Natural killer cell (primary cell): ENCODE measurements around the gene THNSL1. TPM values are rescaled to one million over a fixed set of nuclear protein-coding genes. Genes with fewer than 3 reads are reported as not detected.

ENCODE experiments used
- ATAC-seq, 3 donors: fragments of 150-1000 bp in 2 of 3; fragments of 200-7000 bp in 1 of 3; cut with Tn5 transposase; 1 replicate in 1 of 3; 2 replicates in 2 of 3; pipeline ENCODE4 v1.10.0; 2021; ENCODE audit warnings: mild to moderate bottlenecking in 2 of 3, moderate library complexity in 2 of 3
- DNase-seq, 2 donors: peaks; one replicate each; pipeline versions ENCODE4 v3.0.0 to v3.0.0-alpha.2; 2013 to 2021; ENCODE audit warnings: mixed read lengths in 1 of 2
- H3K27ac ChIP-seq: one replicate; pipeline ENCODE4 v1.5.1; 2013; ENCODE audit warnings: mild to moderate bottlenecking, low read length
- H3K27me3 ChIP-seq: one replicate; pipeline ENCODE4 v1.6.1; 2013; ENCODE audit warnings: low read length; ENCODE audit not compliant: control insufficient read depth, insufficient read depth
- H3K36me3 ChIP-seq: one replicate; pipeline ENCODE4 v1.6.1; 2013; ENCODE audit warnings: low read length; ENCODE audit not compliant: control insufficient read depth, insufficient read depth
- H3K4me1 ChIP-seq: one replicate; pipeline ENCODE4 v1.6.1; 2013; ENCODE audit warnings: low read length; ENCODE audit not compliant: control insufficient read depth, insufficient read depth
- H3K4me3 ChIP-seq: one replicate; pipeline ENCODE4 v1.5.1; 2013; ENCODE audit warnings: low read length
- H3K9me3 ChIP-seq: one replicate; pipeline ENCODE4 v1.6.1; 2013; ENCODE audit warnings: low read length; ENCODE audit not compliant: control insufficient read depth, insufficient read depth
- H3K27ac Mint-ChIP-seq, 2 donors: one replicate each; pipeline ENCODE4 v1.8.0; 2022; ENCODE audit warnings: mild to moderate bottlenecking in 2 of 2, mixed read lengths in 2 of 2, moderate library complexity in 1 of 2
- H3K27me3 Mint-ChIP-seq, 2 donors: one replicate each; pipeline ENCODE4 v1.8.0; 2022; ENCODE audit warnings: low read depth in 2 of 2, mixed read lengths in 2 of 2
- H3K36me3 Mint-ChIP-seq: one replicate; pipeline ENCODE4 v1.8.0; 2022; ENCODE audit warnings: mixed read lengths
- H3K4me1 Mint-ChIP-seq, 2 donors: one replicate each; pipeline ENCODE4 v1.8.0; 2022; ENCODE audit warnings: mixed read lengths in 2 of 2
- H3K4me3 Mint-ChIP-seq: one replicate; pipeline ENCODE4 v1.8.0; 2022; ENCODE audit warnings: mild to moderate bottlenecking, moderate library complexity, mixed read lengths
- H3K9me3 Mint-ChIP-seq, 2 donors: one replicate each; pipeline ENCODE4 v1.8.0; 2022; ENCODE audit warnings: mixed read lengths in 2 of 2
- CTCF ChIP-seq: fragments of 200-600 bp; IDR thresholded peaks from one replicate; pipeline ENCODE4 v1.8.0; 2022; ENCODE audit warnings: antibody characterized with exemption
- WGBS: methylation state at CpG from one replicate; pipeline ENCODE4 v1.1.7; 2013; ENCODE audit warnings: missing lambda C conversion rate; ENCODE audit not compliant: insufficient coverage; 5-methylcytosine and 5-hydroxymethylcytosine counted together
- intact Hi-C: fragments of 100-400 bp; cut with micrococcal nuclease; formaldehyde crosslinking; loops from one replicate; pipeline ENCODE4 v1.14.2; 2022
- total RNA-seq, 4 donors: library from RNA; stranded (reverse); fragments of 120-200 nt in 1 of 4; gene quantifications; one replicate each; pipeline versions ENCODE4 v1.2.3 to v1.2.4, GENCODE V29; 2013 to 2022

THNSL1 gene
- total RNA-seq, 3 donors from 2014 or later (not counting 1 experiment from before 2014, with no cell fraction given): 1.2 to 2.9 (median 2.3) TPM

- Mint-ChIP-seq H3K4me3 (no peak overlapping the region), H3K27me3 (no peaks in the 10 kb centered on the region), H3K36me3 (no peaks in the 10 kb centered on the region), H3K27ac (no peak overlapping the region), H3K9me3 (no peaks in the 10 kb centered on the region), H3K4me1 (no peaks in the 10 kb centered on the region)
- ATAC-seq (no peak), DNase-seq (no peak)
- no peak overlapping the region for H3K4me3 ChIP-seq
- WGBS: 81% methylated on average over 1 of the region's 2 CpGs
- no peak overlapping the region for H3K27ac ChIP-seq
- no peaks in the 10 kb centered on the region for H3K36me3 ChIP-seq
- H3K9me3 ChIP-seq: no peaks in the 10 kb centered on the region
- intact Hi-C loops: no loop called here
- no peaks in the 10 kb centered on the region for H3K27me3 ChIP-seq
- TF ChIP-seq CTCF: no peak
- H3K4me1 ChIP-seq: no peaks in the 10 kb centered on the region
Measured at GRCh38 chr10:24969841-24970281, 46.6 kb upstream of the THNSL1 start.

DNA sequence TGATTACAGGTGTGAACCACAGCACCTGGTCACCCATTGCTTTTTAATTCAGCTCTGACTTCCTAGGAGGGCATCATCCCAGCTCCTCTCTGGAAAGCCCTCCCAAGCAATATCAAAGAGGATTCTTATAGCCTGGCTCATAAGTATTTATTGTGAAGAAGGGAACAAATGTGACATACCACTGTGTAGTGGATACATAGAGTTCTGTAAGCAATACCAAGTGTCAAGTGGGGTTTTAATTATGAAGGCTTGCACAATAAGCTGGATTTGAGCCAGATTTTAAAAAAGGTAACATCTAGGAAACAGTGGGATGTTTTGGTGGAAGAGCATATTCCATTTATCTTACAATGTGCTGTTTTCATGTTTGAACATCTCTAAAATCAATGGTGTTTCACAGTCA is 45.0 kb upstream of the THNSL1 start:
- TF ChIP-seq CTCF: no peak
- ATAC-seq: no peak
- H3K27me3 ChIP-seq: no peaks in the 10 kb centered on the region
- intact Hi-C loops: no loop called here
- no peaks in the 10 kb centered on the region for H3K36me3 ChIP-seq
- Mint-ChIP-seq H3K36me3 (no peaks in the 10 kb centered on the region), H3K27ac (no peak overlapping the region), H3K27me3 (no peaks in the 10 kb centered on the region), H3K9me3 (no peaks in the 10 kb centered on the region), H3K4me3 (no peak overlapping the region), H3K4me1 (no peaks in the 10 kb centered on the region)
- no peaks in the 10 kb centered on the region for H3K4me1 ChIP-seq
- H3K4me3 ChIP-seq: no peak overlapping the region
- no peak for DNase-seq
- no peak overlapping the region for H3K27ac ChIP-seq
- no peaks in the 10 kb centered on the region for H3K9me3 ChIP-seq

DNA sequence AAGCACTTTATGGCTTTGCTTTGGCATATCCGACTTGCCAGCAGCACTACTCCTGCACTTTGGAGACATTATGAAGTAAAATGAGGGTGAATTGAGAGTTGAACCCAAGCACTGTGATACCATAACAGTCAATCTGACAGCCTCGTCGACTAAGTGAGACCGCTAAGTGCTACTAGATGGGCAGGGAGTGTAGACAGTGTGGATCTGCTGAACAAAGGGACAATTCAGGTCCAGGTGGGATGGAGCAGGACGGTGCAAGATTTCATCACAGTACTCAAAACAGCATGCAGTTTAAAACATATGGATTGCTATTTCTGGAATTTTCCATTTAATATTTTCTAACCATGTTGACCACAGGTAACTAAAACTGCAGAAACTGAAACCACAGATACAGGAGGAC is 43.2 kb upstream of the THNSL1 start:
- TF ChIP-seq CTCF: no peak
- intact Hi-C loops: no loop called here

DNA sequence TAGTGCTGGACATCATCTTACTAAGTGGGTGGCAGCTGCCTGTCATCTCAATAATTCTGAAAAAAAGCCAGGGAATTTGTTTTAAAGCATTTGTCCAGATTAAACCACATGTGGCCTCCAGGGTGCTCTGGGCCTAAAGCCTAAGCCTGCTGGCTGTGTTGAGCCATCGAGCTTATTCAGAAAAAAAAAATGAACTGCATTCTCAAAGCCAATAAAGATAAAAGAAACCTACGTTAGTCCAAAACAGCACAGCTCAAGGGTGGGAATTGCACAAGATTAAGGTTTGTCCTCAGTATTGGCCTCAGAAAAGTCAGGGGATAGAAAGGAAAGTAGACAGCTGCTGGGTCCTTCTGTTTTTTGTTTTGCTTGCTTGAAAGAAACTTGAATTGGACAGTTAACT is 41.4 kb upstream of the THNSL1 start:
- 88% methylated on average over 2 of the region's 2 CpGs for WGBS
- no peak for TF ChIP-seq CTCF
- H3K27me3 ChIP-seq: no peaks in the 10 kb centered on the region
- Mint-ChIP-seq H3K4me1 (no peaks in the 10 kb centered on the region), H3K27me3 (no peaks in the 10 kb centered on the region), H3K9me3 (no peaks in the 10 kb centered on the region), H3K36me3 (no peaks in the 10 kb centered on the region), H3K27ac (no peak overlapping the region), H3K4me3 (no peak overlapping the region)
- H3K36me3 ChIP-seq: no peaks in the 10 kb centered on the region
- no peak for DNase-seq
- no peaks in the 10 kb centered on the region for H3K4me1 ChIP-seq
- no peaks in the 10 kb centered on the region for H3K9me3 ChIP-seq
- intact Hi-C loops: no loop called here
- no peak for ATAC-seq
- no peak overlapping the region for H3K27ac ChIP-seq
- H3K4me3 ChIP-seq: no peak overlapping the region

More for the DNA sequence above, 43.2 kb upstream of the THNSL1 start:
- Mint-ChIP-seq H3K4me1 (no peaks in the 10 kb centered on the region), H3K4me3 (no peak overlapping the region), H3K36me3 (no peaks in the 10 kb centered on the region), H3K9me3 (no peaks in the 10 kb centered on the region), H3K27me3 (no peaks in the 10 kb centered on the region), H3K27ac (no peak overlapping the region)
- 83% methylated on average over 5 of the region's 5 CpGs for WGBS
- no peak for DNase-seq
- no peak overlapping the region for H3K4me3 ChIP-seq
- H3K9me3 ChIP-seq: no peaks in the 10 kb centered on the region
- H3K27me3 ChIP-seq: no peaks in the 10 kb centered on the region
- H3K27ac ChIP-seq: no peak overlapping the region
- no peaks in the 10 kb centered on the region for H3K4me1 ChIP-seq
- no peak for ATAC-seq
- no peaks in the 10 kb centered on the region for H3K36me3 ChIP-seq
